Body of pancreas (tissue), 4 donors: ENCODE measurements around the gene ARID5A.

Experiments used
- CTCF ChIP-seq, 7 experiments: fragments of 450-650 bp in 4 of 7; fragments of 200-600 bp in 3 of 7; sonication (generic) in 3 of 7; IDR thresholded peaks; one replicate each; pipeline ENCODE4 v1.5.1; 2016 to 2019; ENCODE audit warnings: antibody characterized with exemption in 7 of 7
- POLR2A ChIP-seq, 3 donors: fragments of 450-650 bp; IDR thresholded peaks; one replicate each; pipeline ENCODE4 v1.6.1; 2016; ENCODE audit warnings: antibody characterized with exemption in 3 of 3, mild to moderate bottlenecking in 2 of 3

DNA sequence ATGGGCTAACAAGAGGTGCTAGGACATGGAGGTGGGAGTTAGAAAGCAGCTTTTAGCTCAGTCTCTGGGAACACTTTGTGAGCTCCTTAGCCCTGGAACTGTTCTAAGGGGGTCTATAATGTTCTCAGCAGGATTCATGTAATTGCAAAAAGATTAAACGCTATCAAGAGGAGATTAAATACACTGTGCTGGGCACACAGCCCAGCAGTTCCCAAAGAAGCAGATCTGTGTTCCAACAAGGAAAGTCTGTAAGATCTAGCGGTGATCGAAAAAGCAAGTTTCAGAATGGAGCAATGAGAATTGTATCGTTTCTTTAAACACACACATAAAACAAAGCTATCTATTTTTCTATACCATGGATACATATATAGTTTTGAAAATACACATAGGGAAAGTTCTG lies 2.4 kb upstream of the ARID5A start:
- TF ChIP-seq POLR2A (IDR thresholded peaks at IDR 0.05) (no peak), CTCF (IDR thresholded peaks at IDR 0.05) (no peak)
